DMS79 (cell line): ENCODE measurements around the gene C1orf210.

ENCODE experiments used
- DNase-seq: peaks from one replicate; lab custom pipeline; 2025; lab: John Stamatoyannopoulos, UW

Gene C1orf210

DNA sequence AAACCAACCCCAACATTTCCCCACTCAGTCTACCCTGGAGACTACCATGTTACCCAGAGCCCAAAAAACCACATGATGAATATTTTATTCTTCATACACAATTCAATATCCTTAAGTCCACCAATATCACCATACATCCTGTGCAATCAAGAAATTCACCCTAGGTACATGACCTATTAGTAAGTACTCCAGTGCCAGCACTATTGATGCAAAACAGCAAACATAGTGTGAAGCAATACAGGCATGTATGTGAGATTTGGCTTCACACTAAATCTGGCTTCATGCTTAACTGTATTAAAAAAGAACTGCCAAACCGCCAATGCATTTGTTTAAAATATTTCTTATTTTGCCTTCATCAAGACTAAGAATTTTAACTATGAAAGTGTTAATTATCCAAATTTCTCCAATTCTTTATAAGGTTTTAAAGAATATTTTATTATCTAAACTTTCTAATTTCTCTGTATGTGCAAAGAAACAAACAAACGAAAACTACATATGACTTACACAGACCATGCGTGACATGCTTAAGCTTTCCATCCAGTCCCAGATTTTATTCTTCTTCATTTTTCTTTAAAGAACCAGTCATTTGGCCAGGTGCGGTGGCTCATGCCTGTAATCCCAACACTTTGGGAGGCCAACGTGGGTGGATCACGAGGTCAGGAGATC, 38.0 kb downstream of the C1orf210 start:
- DNase-seq: no peak

DNA sequence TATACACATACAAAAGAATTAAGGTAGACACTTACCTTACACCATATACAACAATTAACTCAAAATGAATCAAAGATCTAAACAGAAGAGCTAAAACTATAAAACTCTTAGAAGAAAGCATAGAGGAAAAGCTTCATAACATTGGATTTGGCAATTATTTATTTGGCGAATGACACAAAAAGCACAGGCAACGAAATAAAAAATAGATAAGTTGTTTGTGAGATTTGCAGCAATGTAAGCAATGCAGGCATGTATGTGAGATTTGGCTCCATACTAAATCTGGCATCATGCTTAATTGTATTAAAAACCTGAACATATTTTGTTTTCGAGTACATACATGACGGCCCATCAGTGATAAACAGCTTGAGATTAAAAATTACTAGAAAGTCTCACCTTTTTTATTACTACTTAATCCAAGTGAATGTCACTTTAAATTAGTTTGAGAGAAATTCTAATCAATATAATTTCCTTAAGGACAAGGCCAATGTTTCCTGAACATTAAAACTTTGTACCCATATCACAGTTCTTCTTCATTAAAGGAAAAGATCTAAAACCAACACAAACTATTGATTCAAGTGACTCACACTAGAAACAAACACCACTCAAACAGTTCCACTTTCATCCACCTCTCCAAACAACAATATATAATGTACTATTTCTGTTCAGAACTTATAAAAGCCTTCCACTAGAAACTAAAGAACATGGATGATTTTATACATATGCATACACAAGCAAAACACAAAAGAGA, 38.7 kb downstream of the C1orf210 start:
- DNase-seq: no peak

DNA sequence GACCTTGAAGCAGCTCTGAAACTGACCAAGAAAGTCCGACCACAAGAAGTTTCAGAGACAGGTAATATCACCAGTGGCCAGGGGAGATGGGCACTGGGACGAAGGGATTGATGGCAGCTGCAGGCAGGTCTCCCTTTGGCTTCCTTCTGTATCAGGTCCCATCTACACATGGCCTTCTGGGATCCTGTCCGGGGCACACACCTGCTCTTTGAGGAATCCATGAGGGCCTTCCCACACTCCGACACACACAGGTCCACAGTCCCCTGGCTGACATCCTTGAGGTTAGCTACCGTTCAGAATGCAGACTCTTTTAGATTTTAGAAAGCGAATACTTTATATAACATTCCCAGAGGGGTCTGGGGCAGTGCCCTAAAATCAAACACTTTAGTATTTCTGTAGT, 42.1 kb downstream of the C1orf210 start:
- no peak for DNase-seq

DNA sequence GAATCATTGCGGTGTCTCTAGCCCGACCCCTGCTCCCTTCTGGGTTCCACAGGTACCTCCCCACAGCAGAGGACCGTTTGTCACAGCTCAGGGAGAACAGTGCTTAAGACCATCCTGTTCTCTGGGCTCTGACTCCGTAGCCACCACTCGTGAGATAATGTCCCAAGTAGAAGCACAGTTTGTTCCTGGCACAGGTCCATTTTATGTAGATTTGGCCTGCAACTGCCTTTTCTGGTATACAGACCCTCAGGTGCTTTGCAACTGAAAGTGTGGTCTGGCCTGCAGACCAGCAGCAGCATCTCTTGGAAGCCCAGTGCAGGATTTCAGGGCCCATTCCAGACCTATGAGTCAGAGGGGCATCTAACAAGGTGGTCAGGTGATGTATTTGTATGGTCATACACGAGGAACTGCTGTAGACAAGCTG, 44.0 kb downstream of the C1orf210 start:
- no peak for DNase-seq

DNA sequence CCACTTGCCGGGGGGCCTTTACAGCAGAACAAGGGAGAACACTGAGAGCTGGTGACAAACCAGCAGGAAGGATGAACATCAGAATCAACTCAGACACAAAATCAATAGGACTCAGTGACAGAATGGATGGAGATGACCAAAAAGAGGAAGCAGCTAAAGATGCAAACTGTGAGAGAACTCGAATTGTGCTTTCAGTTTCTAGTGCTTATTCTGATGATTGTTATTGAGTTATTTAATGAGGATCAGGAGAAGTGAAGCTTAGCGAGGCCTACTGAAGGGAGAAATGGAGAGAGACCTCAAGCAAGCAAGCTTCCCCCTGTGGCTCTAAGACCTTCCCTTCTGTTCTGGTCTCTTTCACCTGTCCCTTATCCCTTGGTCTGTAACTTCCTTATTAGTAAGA, 45.9 kb downstream of the C1orf210 start:
- no peak for DNase-seq

DNA sequence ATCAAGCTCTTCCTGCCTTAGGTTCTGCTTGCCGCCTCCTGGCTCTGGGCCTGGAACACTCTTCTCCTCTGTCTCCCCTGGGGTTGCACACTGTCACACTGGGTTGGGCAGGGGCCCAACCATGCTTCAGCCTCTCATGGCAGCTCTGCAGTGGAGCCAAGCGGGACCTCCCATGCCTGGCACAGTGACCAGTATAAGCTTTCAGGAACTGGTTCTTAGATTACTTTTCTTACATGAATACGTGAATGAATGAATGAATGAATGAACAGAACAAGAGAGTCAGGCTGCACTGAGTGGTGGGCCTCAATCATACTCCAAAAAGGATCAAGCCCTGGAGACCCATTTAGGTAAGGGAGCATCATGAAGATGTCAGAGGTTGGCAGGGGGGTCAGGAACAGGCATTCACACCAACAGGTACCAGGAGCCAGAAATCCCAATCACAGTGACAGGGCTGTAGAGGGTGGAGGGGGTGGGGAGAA, 46.4 kb downstream of the C1orf210 start:
- DNase-seq: no peak

DNA sequence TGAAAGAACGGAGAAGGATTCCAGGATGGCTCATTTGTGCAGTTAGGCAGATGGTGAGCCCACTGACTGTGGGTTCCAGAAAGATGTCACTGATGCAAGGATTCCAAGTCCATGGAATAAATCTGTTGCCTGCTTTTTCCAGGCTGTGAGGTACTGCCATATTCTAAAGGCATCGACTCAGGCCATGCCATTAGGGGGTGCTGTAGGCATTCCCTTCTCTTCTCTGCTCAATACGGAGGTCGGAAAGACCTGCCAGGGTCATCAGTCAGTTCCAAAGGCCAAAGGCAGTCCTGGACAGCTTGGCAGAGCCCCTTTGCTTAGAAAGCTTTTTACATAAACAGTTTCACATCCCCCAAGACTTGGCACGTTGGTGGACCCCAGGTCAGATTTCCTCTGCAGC, 47.3 kb downstream of the C1orf210 start:
- DNase-seq: no peak

DNA sequence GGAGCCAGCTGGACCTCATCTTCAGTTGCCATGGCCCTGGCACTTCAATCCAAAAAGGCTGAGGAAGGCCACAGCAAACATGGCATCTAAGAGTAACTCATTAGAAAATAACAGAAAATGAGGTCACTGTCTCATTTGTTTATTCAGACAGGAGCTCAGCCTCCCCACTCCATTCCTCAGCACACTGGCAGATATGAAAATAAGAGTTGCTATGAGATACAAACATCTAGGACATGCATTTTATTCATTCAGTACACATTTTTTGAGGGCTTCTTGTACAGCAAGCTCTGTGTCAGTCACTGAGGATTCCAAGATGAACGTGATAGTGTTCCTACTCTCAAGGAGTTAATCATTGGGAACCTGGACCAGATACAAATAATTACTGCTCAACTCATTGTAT, 48.3 kb downstream of the C1orf210 start:
- DNase-seq: no peak

DNA sequence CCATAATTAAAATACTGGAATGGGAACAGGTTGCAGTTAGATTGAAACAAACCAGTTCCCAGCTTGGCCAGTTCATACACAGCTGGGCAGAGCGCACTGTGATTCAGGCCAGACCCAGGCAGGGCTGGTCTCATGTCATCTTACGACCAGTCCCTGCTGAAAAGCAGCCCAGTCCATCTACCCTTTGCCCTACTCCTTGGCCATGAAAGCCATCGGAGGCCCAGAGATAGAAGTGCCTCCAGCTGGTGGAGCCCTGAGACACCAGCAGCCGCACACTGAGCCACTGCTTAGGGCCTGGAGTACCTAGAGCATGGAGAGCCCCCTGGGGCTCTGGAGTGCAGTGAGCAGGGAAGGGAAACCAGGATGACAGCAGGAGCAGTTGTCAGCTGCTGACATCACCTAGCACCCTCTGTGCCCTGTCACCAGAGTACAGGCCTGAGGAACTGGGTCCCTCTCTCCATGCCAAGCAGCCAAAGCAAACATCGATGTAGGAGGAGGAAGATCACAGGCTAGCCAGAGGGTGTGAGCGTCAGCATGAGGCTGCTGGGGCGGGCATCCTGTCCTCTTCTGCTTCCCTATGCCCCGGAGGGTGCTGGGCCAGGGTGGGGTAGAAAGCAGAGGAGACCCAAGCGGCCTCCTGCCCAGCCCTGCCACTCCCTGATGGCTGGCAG, 49.8 kb downstream of the C1orf210 start:
- no peak for DNase-seq

DNA sequence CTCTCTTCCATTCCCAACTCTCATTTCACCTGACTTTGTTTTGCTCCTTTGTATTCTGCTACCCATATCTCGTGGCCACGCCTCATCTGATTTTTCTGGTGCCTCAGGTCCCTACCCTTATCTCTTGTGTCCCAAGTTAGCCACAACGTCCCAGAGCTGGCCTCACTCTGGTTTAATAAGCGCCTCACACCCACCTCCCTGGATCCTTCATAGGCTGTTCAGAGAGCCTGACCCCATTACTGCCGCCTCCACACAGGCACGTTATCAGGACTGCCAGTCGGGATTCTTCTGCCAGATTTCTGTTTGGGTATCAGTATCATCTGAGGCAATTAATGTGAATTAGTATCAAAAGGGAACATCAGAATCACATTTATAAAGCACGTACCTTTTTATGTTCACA, 50.3 kb downstream of the C1orf210 start:
- DNase-seq: no peak

DNA sequence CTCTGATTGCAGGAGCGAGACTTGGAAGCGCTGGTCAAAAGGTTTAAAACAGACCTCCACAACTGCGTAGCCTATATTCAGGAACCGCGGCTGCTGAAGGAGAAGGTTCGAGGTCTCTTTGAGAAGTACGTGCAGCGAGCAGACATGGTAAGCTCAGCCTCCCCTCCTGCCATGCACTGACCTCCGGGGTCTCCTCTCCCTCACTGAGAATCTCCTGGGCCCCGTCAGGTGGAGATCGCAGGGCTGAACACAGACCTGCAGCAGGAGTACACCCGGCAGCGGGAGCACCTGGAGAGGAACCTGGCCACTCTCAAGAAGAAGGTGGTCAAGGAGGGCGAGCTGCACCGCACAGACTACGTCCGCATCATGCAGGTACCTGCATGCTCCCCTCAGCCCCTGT, 51.1 kb downstream of the C1orf210 start:
- no peak for DNase-seq

DNA sequence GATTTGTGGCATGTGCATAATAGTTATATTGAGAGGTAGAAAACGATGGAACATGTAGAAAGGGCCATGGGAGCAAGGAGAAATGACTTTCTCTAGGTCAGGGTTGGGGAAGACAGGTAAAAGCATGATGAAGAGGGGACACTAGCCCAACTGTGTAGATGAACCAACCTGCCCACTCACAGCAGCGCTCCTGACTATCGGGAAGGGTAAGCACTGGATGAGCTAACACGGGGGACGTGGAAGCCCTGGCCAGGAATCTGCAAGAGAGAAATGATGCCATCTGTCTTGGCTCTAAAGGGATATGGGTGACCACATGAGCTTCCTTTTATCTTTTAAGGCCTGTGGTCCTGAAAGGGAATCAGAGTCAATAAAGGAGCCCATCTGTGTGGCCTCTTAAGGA, 51.8 kb downstream of the C1orf210 start:
- DNase-seq: no peak

DNA sequence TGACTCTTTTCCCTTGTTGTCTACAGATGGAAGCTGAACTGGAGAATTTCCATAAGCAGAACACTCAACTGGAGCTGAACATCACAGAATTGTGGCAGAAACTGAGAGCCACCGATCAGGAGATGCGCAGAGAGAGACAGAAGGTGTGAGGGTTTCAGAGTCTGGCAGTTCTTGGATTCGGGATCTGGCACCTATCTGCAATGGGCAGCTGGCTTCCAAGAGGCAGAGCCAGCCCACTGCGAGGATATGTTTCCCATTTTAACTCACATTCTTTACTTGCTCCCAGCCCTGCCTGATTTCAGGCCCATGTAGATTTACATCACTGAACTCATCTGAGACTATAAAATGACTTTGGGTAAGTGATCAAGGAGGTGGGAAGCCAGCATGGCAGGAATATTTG, 52.9 kb downstream of the C1orf210 start:
- DNase-seq: no peak

DNA sequence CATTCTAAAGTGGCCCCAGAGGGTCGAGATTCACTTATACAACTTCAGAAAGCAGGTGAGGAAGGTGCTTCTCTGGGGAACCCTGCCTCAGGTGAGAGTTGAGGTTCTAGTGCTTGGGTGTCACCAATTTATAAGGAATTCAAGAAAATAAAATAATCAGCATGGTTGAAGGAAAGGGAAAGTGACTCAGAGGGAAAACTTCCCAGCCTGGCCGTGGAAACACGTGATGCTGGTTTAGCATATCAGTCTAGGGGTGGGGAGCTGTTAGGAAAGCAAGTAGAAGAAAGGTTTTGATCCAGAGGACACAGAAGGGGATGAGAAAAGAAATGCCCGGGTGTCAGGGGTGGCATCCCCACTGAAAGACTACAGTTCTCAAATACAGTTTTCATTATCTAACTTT, 53.3 kb downstream of the C1orf210 start:
- no peak for DNase-seq
